ENCODE results near the gene TNC.

GRCh38 chr9:115133649-115134048, 15.7 kb upstream of the TNC start:
- TF ChIP-seq CTCF (IDR thresholded peaks at IDR 0.05), result no peak
- no peak for TF ChIP-seq POLR2A (IDR thresholded peaks at IDR 0.05)

All from right lobe of liver (tissue), 4 donors.